Activated T-cell treated with anti-CD3 and anti-CD28 coated beads, Interleukin-2, amount 50 U/mL, for 4 hours (primary cell): ENCODE measurements around the gene TUBB2B. TPM values are rescaled to one million over a fixed set of nuclear protein-coding genes. Genes with fewer than 3 reads are reported as not detected.
"Not testable (repeated sequence)": the region's sequence is repeated elsewhere in the genome, so short reads cannot be mapped to it uniquely, and the experiment has no call there.

ENCODE experiments used
- ATAC-seq, 2 donors: fragments of 200-7000 bp; cut with Tn5 transposase; one replicate each; pipeline ENCODE4 v1.10.0; 2021
- DNase-seq: peaks from one replicate; pipeline ENCODE4 v3.0.0-alpha.2; 2020
- H3K27me3 Mint-ChIP-seq: one replicate; pipeline ENCODE4 v1.8.0; 2021; ENCODE audit warnings: low read depth, mixed read lengths
- H3K36me3 Mint-ChIP-seq: one replicate; pipeline ENCODE4 v1.8.0; 2022; ENCODE audit warnings: mixed read lengths; ENCODE audit not compliant: insufficient read depth
- H3K4me1 Mint-ChIP-seq: one replicate; pipeline ENCODE4 v1.8.0; 2021; ENCODE audit warnings: low read depth, mixed read lengths
- H3K4me3 Mint-ChIP-seq: one replicate; pipeline ENCODE4 v1.8.0; 2021; ENCODE audit warnings: mild to moderate bottlenecking, moderate library complexity, mixed read lengths
- H3K9me3 Mint-ChIP-seq: one replicate; pipeline ENCODE4 v1.8.0; 2021; ENCODE audit warnings: mixed read lengths
- total RNA-seq, 3 donors: library from RNA; stranded (reverse); gene quantifications; one replicate each; pipeline ENCODE4 v1.2.1, GENCODE V29; 2021

The TUBB2B gene
- total RNA-seq, 3 donors from 2014 or later = 0.42 to 0.73 (median 0.61) TPM

DNA sequence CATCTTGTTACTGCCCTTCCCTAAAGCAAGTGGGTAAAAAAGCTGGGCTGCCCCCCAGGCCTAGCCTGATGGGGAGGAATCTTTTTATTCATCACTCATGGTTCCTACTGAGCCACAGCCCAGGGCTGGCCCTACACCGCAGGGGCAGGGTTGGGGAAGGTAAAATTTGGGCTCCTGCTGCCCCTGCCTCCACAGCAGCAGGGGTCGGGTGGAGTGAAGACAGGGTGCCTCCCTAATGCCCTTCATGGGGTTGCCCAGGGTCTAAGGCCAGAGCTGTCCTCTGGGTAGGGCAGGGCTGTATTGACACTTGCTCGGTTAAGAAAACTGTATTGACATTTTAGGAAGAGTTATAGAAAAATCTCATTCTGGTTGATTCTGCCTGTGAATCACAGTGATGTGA lies 22.4 kb upstream of the TUBB2B start:
- no peak for ATAC-seq
- Mint-ChIP-seq H3K27me3 (peaks cover 40% of the 10 kb centered on the region), H3K4me1 (peaks cover 4% of the 10 kb centered on the region), H3K36me3 (no peaks in the 10 kb centered on the region), H3K9me3 (peaks cover 5% of the 10 kb centered on the region), H3K4me3 (no peak overlapping the region)
- DNase-seq = no peak

DNA sequence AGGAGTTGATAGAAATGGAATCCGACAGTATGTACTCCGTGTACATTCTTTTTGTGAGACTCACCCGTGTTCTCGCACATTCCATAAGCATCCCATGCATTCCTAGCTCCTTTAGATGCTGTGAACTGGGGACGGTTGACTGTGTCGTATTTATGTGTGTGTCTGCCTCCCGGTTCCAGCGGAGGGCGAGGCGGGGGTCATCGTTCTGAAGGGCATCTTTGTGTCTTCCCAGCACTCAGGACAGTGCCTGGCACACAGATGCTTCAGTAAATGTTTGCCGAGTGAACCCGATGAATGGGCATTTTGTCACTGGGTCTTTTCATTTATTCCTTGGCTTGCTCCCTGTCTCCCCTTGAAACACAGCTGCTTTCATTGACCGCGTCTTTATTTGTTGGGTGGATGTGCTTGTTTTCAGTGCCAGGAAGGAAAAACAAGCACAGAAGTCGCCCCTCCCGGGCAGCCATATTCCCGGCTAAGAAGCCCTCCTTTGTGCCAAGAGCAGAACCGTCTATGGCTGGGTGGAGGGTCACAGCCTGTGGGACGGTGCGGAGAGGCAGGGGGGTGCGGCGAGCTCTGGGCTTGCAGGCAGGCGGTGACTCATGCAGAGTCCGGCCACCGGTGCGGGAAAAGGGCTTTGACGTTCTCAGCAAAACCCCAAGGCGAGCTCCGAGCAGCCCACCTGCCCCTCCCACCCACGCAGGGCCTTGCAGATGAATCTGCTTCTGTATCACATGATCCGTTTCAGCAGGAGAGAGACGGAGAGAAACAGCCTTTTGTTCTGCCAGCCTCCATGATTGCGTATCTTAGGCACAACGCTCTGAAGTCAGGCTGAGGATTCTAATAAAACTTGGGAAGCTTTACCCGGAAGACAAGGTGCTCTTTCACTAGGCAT lies 20.0 kb upstream of the TUBB2B start:
- H3K27me3 Mint-ChIP-seq = peaks cover 53% of the 10 kb centered on the region
- no peaks in the 10 kb centered on the region for H3K36me3 Mint-ChIP-seq
- no peaks in the 10 kb centered on the region for H3K9me3 Mint-ChIP-seq
- ATAC-seq (no peak), DNase-seq (no peak)
- no peak overlapping the region for H3K4me3 Mint-ChIP-seq
- peaks cover 4% of the 10 kb centered on the region for H3K4me1 Mint-ChIP-seq

DNA sequence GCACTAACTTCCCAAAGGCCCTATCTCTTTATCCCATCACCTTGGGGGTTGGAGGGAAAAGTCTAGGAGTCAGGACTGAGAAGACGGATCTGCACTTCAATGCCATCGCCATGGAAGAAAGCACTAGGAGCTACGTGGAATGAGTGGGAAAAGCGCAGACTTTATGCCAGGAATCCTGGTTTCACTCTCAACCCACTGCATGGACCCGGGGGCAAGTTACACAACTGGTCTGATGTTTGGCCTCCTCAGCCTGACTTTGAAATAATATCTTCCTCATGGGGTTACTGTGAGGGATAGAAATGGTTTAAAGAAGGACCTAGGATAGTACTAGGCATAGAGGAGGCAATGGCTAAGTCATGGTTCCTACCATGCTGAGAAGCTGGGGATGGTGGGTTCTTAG lies 17.8 kb upstream of the TUBB2B start:
- H3K36me3 Mint-ChIP-seq = no peaks in the 10 kb centered on the region
- no peaks in the 10 kb centered on the region for H3K9me3 Mint-ChIP-seq
- ATAC-seq (no peak), DNase-seq (no peak)
- H3K4me3 Mint-ChIP-seq = no peak overlapping the region
- peaks cover 52% of the 10 kb centered on the region for H3K27me3 Mint-ChIP-seq
- H3K4me1 Mint-ChIP-seq = no peaks in the 10 kb centered on the region

DNA sequence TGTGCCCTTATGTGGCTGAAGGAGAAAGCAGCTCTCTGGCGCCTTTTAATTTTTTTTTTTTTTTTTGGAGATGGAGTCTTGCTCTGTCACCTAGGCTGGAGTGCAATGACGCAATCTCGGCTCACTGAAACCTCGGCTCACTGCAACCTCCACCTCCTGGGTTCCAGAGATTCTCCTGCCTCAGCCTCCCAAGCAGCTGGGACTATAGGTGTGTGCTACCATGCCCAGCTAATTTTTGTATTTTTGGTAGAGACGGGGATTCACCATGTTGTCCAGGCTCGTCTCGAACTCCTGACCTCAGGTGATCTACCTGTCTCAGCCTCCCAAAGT lies 17.3 kb upstream of the TUBB2B start:
- H3K27me3 Mint-ChIP-seq = peaks cover 52% of the 10 kb centered on the region
- not testable (repeated sequence) for H3K9me3 Mint-ChIP-seq, ATAC-seq, H3K36me3 Mint-ChIP-seq, H3K4me3 Mint-ChIP-seq, DNase-seq, H3K4me1 Mint-ChIP-seq

DNA sequence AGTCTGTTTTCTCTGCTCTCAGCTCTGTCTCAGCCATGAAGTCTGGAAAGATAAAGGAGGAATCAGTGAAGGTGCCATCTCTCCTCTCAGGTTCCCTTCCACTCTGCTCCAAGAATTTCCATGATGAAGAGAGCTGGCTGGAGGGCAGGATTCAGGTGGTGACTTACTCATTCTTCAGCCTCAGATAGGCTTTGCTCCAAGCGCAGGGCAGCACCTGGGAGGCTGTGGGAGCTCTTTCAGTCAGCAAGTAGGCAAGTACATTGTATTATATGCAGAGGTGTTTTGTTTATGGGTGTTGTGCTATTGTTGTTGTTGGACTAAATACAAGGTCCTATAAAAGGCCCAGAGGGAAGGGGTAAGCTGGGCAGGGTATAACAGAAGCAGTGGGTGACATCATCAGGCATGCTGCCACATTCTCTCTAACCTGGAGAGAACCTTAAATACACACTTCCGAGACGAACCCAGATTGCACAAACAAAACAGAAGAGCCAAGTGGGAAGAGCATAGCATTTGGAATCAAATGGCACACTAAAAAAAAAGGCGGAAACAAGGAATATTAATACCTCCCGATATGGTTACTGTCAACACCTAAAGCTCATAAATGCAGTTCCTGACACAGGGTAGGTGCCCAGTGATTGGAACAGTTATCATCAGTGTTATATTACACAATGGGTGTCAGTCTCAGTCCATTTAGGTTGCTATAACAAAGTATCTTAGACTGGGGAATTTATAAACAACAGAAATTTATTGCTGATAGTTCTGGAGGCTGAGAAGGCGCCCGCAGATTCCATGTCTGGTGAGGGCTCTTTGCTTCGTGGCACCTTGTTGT lies 16.8 kb upstream of the TUBB2B start:
- Mint-ChIP-seq H3K4me1 (no peaks in the 10 kb centered on the region), H3K27me3 (peaks cover 50% of the 10 kb centered on the region), H3K4me3 (no peak overlapping the region), H3K9me3 (no peaks in the 10 kb centered on the region), H3K36me3 (no peaks in the 10 kb centered on the region)
- ATAC-seq (no peak), DNase-seq (no peak)

DNA sequence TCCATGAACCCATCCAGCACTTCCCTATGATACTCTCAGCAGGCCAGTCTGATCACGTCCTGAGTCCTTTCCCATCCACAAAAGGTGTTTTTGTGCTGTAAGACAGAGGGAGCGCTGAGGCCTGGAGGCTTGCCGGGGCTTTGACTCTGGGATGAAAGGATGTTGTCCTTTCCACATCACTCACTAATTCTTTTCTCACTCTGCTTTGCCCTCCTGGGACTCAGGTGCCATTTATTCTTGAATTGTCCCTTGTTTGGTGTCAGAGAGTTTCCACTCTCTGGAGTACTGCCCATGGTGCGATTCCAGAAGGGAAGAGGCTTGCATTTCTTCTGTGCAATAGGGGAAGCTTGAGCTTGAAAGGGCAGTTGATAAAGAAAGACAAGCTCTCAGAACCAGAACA lies 15.3 kb upstream of the TUBB2B start:
- H3K9me3 Mint-ChIP-seq = no peaks in the 10 kb centered on the region
- DNase-seq = no peak
- no peaks in the 10 kb centered on the region for H3K4me1 Mint-ChIP-seq
- H3K36me3 Mint-ChIP-seq = no peaks in the 10 kb centered on the region
- H3K4me3 Mint-ChIP-seq = no peak overlapping the region
- ATAC-seq = no peak
- H3K27me3 Mint-ChIP-seq = peaks cover 52% of the 10 kb centered on the region

DNA sequence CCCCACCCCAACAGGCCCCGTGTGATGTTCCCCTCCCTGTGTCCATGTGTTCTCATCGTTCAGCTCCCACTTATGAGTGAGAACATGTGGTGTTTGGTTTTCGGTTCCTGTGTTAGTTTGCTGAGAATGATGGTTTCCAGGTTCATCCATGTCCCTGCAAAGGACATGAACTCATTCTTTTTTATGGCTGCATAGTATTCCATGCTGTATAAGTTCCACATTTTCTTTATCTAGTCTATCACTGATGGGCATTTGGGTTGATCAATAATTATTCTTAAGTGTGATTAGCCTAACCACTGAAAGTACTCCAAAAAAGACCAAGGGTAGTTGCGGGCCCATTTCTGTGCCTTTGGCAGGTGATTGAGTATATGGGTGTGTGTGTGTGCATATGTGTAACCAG lies 14.3 kb upstream of the TUBB2B start:
- not testable (repeated sequence) for ATAC-seq, H3K9me3 Mint-ChIP-seq, H3K36me3 Mint-ChIP-seq, H3K4me3 Mint-ChIP-seq, DNase-seq, H3K4me1 Mint-ChIP-seq
- H3K27me3 Mint-ChIP-seq = peaks cover 49% of the 10 kb centered on the region

DNA sequence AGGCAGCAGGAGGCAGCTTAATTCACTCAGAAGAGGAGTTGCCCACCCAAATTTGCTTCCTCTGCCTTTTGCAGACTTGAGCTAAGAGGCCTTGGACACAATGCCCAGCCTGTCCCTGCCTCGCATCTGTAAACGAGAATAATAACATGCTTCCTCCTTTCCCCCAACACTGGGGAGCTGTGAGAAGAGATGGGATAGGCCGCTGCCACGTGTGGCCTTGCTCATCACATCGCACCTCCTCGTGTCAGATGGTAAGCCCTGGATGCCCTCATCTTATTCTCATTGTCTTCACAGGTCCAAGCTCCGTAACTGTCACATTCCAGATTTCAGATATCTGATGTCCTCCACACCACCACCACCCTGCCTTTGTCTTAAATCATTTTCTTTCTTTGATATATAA lies 13.1 kb upstream of the TUBB2B start:
- H3K9me3 Mint-ChIP-seq = no peaks in the 10 kb centered on the region
- H3K4me3 Mint-ChIP-seq = no peak overlapping the region
- H3K4me1 Mint-ChIP-seq = no peaks in the 10 kb centered on the region
- ATAC-seq = no peak
- no peak for DNase-seq
- no peaks in the 10 kb centered on the region for H3K36me3 Mint-ChIP-seq
- H3K27me3 Mint-ChIP-seq = peaks cover 52% of the 10 kb centered on the region

DNA sequence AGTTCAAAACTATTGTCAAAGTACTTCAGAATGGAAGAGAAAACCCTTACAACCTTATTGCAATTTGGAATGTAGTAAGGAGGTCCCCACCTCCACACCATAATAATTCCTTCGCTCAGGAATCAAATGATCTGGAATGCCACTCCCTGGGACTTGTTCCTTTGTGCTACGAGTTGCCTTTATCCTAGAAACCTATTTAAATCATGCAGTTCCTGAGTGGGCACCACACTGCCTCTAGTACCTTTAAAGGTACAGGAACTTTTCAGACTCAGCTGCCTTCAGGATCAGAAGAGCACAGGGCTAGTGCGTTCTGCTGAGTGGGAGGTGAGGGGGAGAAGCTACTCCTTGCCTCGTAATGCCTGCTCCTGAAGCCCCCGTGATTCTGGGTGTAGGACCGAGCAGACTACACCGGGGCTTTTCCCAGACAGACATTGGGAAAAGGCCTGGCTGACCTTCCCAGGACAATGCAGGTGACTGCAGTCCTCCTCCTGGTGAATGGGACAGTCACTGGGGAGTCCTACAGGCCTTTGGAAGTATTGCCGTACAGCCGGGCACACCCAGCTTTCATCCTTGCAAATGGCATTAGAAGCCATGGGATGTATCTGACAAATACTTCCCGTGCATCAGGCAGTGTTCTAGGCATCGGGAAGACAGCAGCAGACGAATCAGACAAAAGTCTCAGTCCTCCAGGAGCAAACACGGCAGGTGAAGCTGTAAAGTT lies 11.8 kb upstream of the TUBB2B start:
- Mint-ChIP-seq H3K9me3 (no peaks in the 10 kb centered on the region), H3K27me3 (peaks cover 64% of the 10 kb centered on the region), H3K4me3 (no peak overlapping the region)

DNA sequence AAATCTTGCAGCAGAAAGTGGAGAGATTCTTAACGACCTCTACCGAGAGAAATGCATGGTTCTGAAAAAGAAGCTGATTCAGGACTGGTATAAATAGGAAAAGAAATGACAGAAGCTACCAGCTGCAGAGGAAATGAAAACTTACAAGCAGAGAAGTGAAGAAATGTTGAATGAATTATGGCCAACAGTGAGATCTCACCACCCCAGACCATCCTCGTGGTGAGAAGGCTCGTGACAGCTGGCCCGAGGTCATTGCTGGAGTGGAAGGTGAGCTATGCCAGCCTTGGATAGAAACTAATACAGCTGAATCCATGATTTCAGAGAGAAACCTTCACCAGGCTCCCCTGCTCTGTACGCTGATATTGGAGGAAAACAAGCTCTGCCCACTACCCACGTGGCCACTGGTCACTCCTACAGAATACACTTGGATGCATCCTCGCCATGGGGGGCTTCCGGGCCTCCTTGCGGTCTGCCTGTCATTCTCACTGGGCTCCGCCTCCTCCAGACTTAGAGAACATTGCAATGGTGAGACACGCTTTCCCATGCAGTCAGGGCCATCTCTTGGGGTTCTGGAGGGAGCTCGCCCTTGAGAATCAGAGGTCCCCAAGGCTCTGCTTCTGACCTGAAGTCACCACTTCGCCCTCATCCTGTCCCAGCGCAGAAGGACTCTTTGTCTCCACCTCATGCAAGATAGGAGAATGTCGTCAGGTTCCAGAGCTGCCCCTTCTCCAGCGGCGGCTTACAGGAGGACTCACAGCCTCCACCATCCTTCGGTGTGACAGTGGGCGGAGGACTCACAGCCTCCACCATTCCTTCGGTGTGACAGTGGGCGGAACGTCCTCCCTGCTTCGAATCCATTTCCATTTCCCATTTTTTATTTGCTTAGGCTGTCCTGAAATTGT lies 10.6 kb upstream of the TUBB2B start:
- Mint-ChIP-seq H3K4me1 (no peaks in the 10 kb centered on the region), H3K27me3 (peaks cover 68% of the 10 kb centered on the region), H3K36me3 (no peaks in the 10 kb centered on the region), H3K4me3 (no peak overlapping the region), H3K9me3 (no peaks in the 10 kb centered on the region)
- ATAC-seq (no peak), DNase-seq (no peak)

More for the DNA sequence above, 11.8 kb upstream of the TUBB2B start:
- Mint-ChIP-seq H3K36me3 (no peaks in the 10 kb centered on the region), H3K4me1 (no peaks in the 10 kb centered on the region)
- DNase-seq = no peak
- no peak for ATAC-seq

DNA sequence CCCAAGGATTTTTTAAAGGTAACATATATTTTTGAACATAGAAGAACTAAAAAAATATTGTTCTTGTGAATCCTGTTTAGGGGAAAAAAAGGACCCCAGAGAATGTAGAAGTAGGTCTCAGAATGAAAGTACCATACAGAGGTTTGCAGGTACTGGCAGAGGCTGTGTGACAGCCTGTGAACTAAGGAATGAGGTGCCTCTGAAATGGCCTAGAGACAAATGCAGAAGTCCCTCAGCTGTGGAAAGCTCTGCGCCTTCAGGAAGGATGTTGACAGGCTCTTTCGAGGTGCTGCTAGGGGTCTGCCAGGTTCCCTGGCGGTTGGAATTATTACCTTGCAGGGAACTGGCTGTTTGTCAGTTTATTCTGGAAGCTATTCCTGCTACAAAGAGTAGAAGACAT lies 8.6 kb upstream of the TUBB2B start:
- peaks cover 77% of the 10 kb centered on the region for H3K27me3 Mint-ChIP-seq
- no peaks in the 10 kb centered on the region for H3K36me3 Mint-ChIP-seq
- DNase-seq = no peak
- no peak for ATAC-seq
- H3K9me3 Mint-ChIP-seq = no peaks in the 10 kb centered on the region
- no peak overlapping the region for H3K4me3 Mint-ChIP-seq
- H3K4me1 Mint-ChIP-seq = peaks cover 9% of the 10 kb centered on the region

DNA sequence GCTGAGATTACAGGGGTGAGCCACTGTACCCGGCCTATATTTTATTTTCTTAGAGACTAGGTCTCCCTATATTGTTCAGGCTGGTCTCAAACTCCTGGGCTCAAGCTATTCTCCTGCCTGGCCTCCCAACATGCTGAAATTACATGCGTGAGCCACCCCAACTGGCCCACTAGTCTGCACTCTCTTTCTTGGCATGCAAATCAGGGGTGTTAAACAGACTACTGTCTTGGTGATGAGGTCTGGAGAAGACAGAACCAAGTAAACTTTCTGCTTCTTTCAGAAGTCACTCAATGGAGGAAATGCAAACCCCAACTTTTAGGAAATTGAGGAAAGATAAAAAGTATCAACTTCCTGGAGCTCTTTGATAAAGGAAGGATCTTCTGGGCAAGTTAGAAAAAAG lies 8.0 kb upstream of the TUBB2B start:
- H3K4me1 Mint-ChIP-seq = peaks cover 13% of the 10 kb centered on the region

DNA sequence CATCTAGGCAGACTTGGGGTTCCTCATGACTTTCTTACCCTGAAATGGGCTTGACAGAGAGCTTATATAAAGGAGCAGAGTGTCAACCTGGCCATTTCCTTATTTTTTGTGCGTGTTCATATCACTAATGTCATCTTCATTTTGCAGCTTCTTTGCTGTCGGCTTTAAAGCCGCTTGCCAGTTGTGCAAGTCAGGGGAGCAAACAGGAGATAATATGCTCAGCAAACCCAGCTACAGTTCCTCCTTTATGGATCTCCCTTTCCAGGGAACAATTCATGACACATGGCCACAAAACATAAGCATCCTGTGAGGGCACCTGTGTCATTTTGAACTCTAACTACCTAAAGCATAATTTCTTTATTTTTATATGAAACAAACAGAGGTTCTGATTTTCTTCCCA lies 6.5 kb upstream of the TUBB2B start:
- ATAC-seq = no peak
- H3K9me3 Mint-ChIP-seq = no peaks in the 10 kb centered on the region
- H3K36me3 Mint-ChIP-seq = no peaks in the 10 kb centered on the region
- no peak for DNase-seq
- H3K4me1 Mint-ChIP-seq = peaks cover 26% of the 10 kb centered on the region
- H3K27me3 Mint-ChIP-seq = peaks cover 88% of the 10 kb centered on the region
- H3K4me3 Mint-ChIP-seq = no peak overlapping the region

More for the DNA sequence above, 8.0 kb upstream of the TUBB2B start:
- H3K36me3 Mint-ChIP-seq = no peaks in the 10 kb centered on the region
- H3K27me3 Mint-ChIP-seq = peaks cover 82% of the 10 kb centered on the region
- H3K9me3 Mint-ChIP-seq = no peaks in the 10 kb centered on the region
- ATAC-seq (no peak), DNase-seq (no peak)
- no peak overlapping the region for H3K4me3 Mint-ChIP-seq

DNA sequence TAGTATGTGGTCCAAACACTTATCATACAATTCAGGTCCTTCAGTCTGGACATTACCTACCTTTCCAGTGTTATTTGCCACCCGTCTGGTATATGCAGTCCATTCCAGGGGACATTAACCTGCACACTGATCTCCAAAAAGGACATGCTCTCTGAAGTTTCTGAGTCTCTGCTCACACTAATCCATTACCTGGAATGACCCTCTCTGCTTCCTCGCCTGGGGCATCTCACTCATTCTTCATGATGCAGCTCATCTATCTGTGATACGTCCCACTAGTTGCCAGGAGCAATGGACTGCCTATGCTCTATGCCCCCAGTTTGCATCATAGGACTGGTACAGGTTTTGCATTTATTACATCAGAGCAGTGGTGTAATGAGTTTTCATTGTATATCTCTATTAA lies 5.9 kb upstream of the TUBB2B start:
- no peaks in the 10 kb centered on the region for H3K36me3 Mint-ChIP-seq
- ATAC-seq = no peak

More for the DNA sequence above, 5.9 kb upstream of the TUBB2B start:
- no peak for DNase-seq
- H3K27me3 Mint-ChIP-seq = peaks cover 86% of the 10 kb centered on the region
- H3K4me1 Mint-ChIP-seq = peaks cover 30% of the 10 kb centered on the region
- no peak overlapping the region for H3K4me3 Mint-ChIP-seq
- H3K9me3 Mint-ChIP-seq = no peaks in the 10 kb centered on the region
